T-cell (primary cell): ENCODE data around the gene BGN. TPM values are rescaled to one million over a fixed set of nuclear protein-coding genes. Genes with fewer than 3 reads are reported as not detected.

ENCODE experiments used
- ATAC-seq, 4 experiments: fragments of 200-7000 bp in 3 of 4; fragments of 150-1000 bp in 1 of 4; cut with Tn5 transposase; replicated peaks in 1 of 4; 1 replicate in 3 of 4; 2 replicates in 1 of 4; pipeline ENCODE4 v1.10.0; 2021; ENCODE audit warnings: moderate library complexity in 3 of 4, mild to moderate bottlenecking in 2 of 4, moderate number of reproducible peaks in 1 of 4
- CTCF ChIA-PET, 2 donors: fragments of 300-600 bp; sonication (Branson Sonifier 250); formaldehyde crosslinking; loops; one replicate each; lab custom pipeline; 2022; ENCODE audit warnings: antibody characterized with exemption in 2 of 2; lab: Charles Lee
- POLR2A ChIA-PET, 2 donors: fragments of 300-600 bp; sonication (Branson Sonifier 250); formaldehyde crosslinking; loops; one replicate each; lab custom pipeline; 2022; ENCODE audit warnings: antibody characterized with exemption in 2 of 2; lab: Charles Lee
- DNase-seq, 35 experiments: peaks; one replicate each; pipeline versions ENCODE4 v3.0.0 to v3.0.0-alpha.2; 2013 to 2023
- H3K27ac ChIP-seq: one replicate; pipeline ENCODE4 v1.5.1; 2013; ENCODE audit warnings: low read length
- H3K27me3 ChIP-seq, 2 experiments: replicated peaks in 1 of 2; 1 replicate in 1 of 2; 2 replicates in 1 of 2; pipeline versions ENCODE4 v1.6.1 to v1.7.0; 2013; ENCODE audit warnings: low read length in 1 of 2, mixed read lengths in 1 of 2; ENCODE audit not compliant: control insufficient read depth in 2 of 2, insufficient read depth in 2 of 2; ENCODE audit errors: extremely low read depth in 1 of 2
- H3K36me3 ChIP-seq, 2 donors: 1 replicate in 1 of 2; 2 replicates in 1 of 2; pipeline versions ENCODE4 v1.6.1 to v1.7.0; 2013; ENCODE audit warnings: low read length in 1 of 2; ENCODE audit not compliant: control insufficient read depth in 2 of 2, insufficient read depth in 1 of 2; ENCODE audit errors: extremely low read depth in 1 of 2
- H3K4me1 ChIP-seq, 2 experiments: 1 replicate in 1 of 2; 2 replicates in 1 of 2; pipeline versions ENCODE4 v1.6.1 to v1.7.0; 2013; ENCODE audit warnings: low read length in 2 of 2, mixed read lengths in 1 of 2; ENCODE audit not compliant: insufficient read depth in 2 of 2, control insufficient read depth in 1 of 2; ENCODE audit errors: extremely low read depth in 1 of 2
- H3K4me3 ChIP-seq, 2 donors: 1 replicate in 1 of 2; 2 replicates in 1 of 2; pipeline versions ENCODE4 v1.5.1 to v1.7.0; 2013; ENCODE audit warnings: mild to moderate bottlenecking in 2 of 2, low read length in 1 of 2, moderate library complexity in 1 of 2; ENCODE audit not compliant: control insufficient read depth in 1 of 2; ENCODE audit errors: extremely low read depth in 1 of 2
- H3K9me3 ChIP-seq: 2 replicates; pipeline ENCODE4 v1.7.0; 2013
- H3K27ac Mint-ChIP-seq, 2 donors: one replicate each; pipeline ENCODE4 v1.8.0; 2020 to 2021; ENCODE audit warnings: mild to moderate bottlenecking in 2 of 2, mixed read lengths in 2 of 2
- H3K27me3 Mint-ChIP-seq, 2 donors: one replicate each; pipeline ENCODE4 v1.8.0; 2021 to 2022; ENCODE audit warnings: mixed read lengths in 2 of 2
- H3K36me3 Mint-ChIP-seq: one replicate; pipeline ENCODE4 v1.8.0; 2021; ENCODE audit warnings: mixed read lengths
- H3K4me1 Mint-ChIP-seq, 3 donors: one replicate each; pipeline ENCODE4 v1.8.0; 2020 to 2022; ENCODE audit warnings: mixed read lengths in 3 of 3, mild to moderate bottlenecking in 1 of 3
- H3K4me3 Mint-ChIP-seq, 3 donors: one replicate each; pipeline ENCODE4 v1.8.0; 2020 to 2022; ENCODE audit warnings: mild to moderate bottlenecking in 3 of 3, mixed read lengths in 3 of 3, moderate library complexity in 3 of 3
- H3K9me3 Mint-ChIP-seq, 3 donors: one replicate each; pipeline ENCODE4 v1.8.0; 2020 to 2022; ENCODE audit warnings: mixed read lengths in 3 of 3
- whole genome bisulfite sequencing: methylation state at CpG from one replicate; pipeline ENCODE4 v1.1.5; 2013; ENCODE audit warnings: missing lambda C conversion rate; ENCODE audit not compliant: insufficient coverage; 5-methylcytosine and 5-hydroxymethylcytosine counted together
- total RNA-seq, 35 experiments: library from RNA in 6 of 35; stranded (reverse) in 6 of 35; fragments of 120-200 nt in 1 of 35; gene quantifications; one replicate each; pipeline versions ENCODE4 v1.2.1 to v1.2.4 and lab custom pipeline; 2013 to 2026

Gene BGN
- total RNA-seq, 5 donors from 2014 or later (not counting 1 experiment from before 2014, with no cell fraction given), result 0.25 to 0.70 (median 0.30) TPM; not detected in 2

GRCh38 chrX:153544727-153545126, 49.9 kb downstream of the BGN start:
- no peak for DNase-seq
- CTCF ChIA-PET, result interaction anchor here in 1 of 2 donors (0.6 kb wide), 1 partner anchor 161 kb away, joined by 3 read pairs; no protein-coding TSS in a partner anchor
- peaks cover 0 to 15% of the 10 kb centered on the region in 2 experiments for H3K27me3 ChIP-seq
- no peak for ATAC-seq
- H3K9me3 Mint-ChIP-seq, result no peaks in the 10 kb centered on the region
- no peaks in the 10 kb centered on the region for H3K36me3 ChIP-seq
- H3K4me3 Mint-ChIP-seq, result no peak overlapping the region
- H3K36me3 Mint-ChIP-seq, result no peaks in the 10 kb centered on the region
- POLR2A ChIA-PET, result no interaction called here
- peaks cover 0 to under 1% of the 10 kb centered on the region in 2 experiments for H3K4me1 ChIP-seq
- no CpG with 5 or more reads among the region's 8 CpGs for WGBS
- H3K27me3 Mint-ChIP-seq, result peaks cover 8 to 13% of the 10 kb centered on the region in 2 donors
- no peak overlapping the region for H3K4me3 ChIP-seq
- H3K9me3 ChIP-seq, result no peaks in the 10 kb centered on the region
- no peak overlapping the region for H3K27ac Mint-ChIP-seq
- H3K27ac ChIP-seq, result no peak overlapping the region
- H3K4me1 Mint-ChIP-seq, result no peaks in the 10 kb centered on the region

- Histone ChIP-seq H3K4me3 (no peak overlapping the region), H3K9me3 (no peaks in the 10 kb centered on the region), H3K27me3 (peaks cover 2 to 13% of the 10 kb centered on the region in 2 experiments), H3K4me1 (no peaks in the 10 kb centered on the region), H3K27ac (no peak overlapping the region), H3K36me3 (no peaks in the 10 kb centered on the region)
- no peaks in the 10 kb centered on the region for H3K4me1 Mint-ChIP-seq
- no peak overlapping the region for H3K4me3 Mint-ChIP-seq
- ChIA-PET POLR2A (no interaction called here), CTCF (no interaction called here)
- DNase-seq (no peak), ATAC-seq (no peak)
- no peak overlapping the region for H3K27ac Mint-ChIP-seq
- no peaks in the 10 kb centered on the region for H3K36me3 Mint-ChIP-seq
- H3K9me3 Mint-ChIP-seq, result no peaks in the 10 kb centered on the region
- WGBS, result 79% methylated on average over 8 of the region's 11 CpGs
- peaks cover 8 to 13% of the 10 kb centered on the region in 2 donors for H3K27me3 Mint-ChIP-seq
Measured at GRCh38 chrX:153546386-153546785, 51.6 kb downstream of the BGN start.

GRCh38 chrX:153547195-153547594, 52.4 kb downstream of the BGN start:
- H3K4me3 Mint-ChIP-seq, result no peak overlapping the region
- Histone ChIP-seq H3K27me3 (peaks cover 2 to 13% of the 10 kb centered on the region in 2 experiments), H3K36me3 (no peaks in the 10 kb centered on the region), H3K9me3 (no peaks in the 10 kb centered on the region), H3K27ac (no peak overlapping the region), H3K4me1 (no peaks in the 10 kb centered on the region), H3K4me3 (no peak overlapping the region)
- H3K9me3 Mint-ChIP-seq, result no peaks in the 10 kb centered on the region
- no peak for DNase-seq
- no peaks in the 10 kb centered on the region for H3K4me1 Mint-ChIP-seq
- ChIA-PET CTCF (no interaction called here), POLR2A (no interaction called here)
- no peaks in the 10 kb centered on the region for H3K36me3 Mint-ChIP-seq
- H3K27ac Mint-ChIP-seq, result no peak overlapping the region
- WGBS, result 17% methylated on average over 1 of the region's 7 CpGs
- ATAC-seq, result no peak
- peaks cover 8 to 16% of the 10 kb centered on the region in 2 donors for H3K27me3 Mint-ChIP-seq

GRCh38 chrX:153549231-153549630, 54.5 kb downstream of the BGN start:
- no peak for DNase-seq
- H3K36me3 Mint-ChIP-seq, result no peaks in the 10 kb centered on the region
- no peak overlapping the region for H3K4me3 Mint-ChIP-seq

GRCh38 chrX:153549807-153550206, 55.0 kb downstream of the BGN start:
- no peak overlapping the region for H3K4me3 Mint-ChIP-seq
- no peaks in the 10 kb centered on the region for H3K36me3 Mint-ChIP-seq
- ATAC-seq, result no peak
- CTCF ChIA-PET, result interaction anchor here in 1 of 2 donors (1.1 kb wide), 1 partner anchor 118 kb away, joined by 3 read pairs; no protein-coding TSS in a partner anchor
- H3K4me1 ChIP-seq, result peaks cover 0 to under 1% of the 10 kb centered on the region in 2 experiments
- no peak for DNase-seq
- H3K27ac ChIP-seq, result no peak overlapping the region
- no peaks in the 10 kb centered on the region for H3K9me3 ChIP-seq
- peaks cover 8 to 30% of the 10 kb centered on the region in 2 donors for H3K27me3 Mint-ChIP-seq
- POLR2A ChIA-PET, result no interaction called here
- 89% methylated on average over 11 of the region's 16 CpGs for WGBS
- H3K27me3 ChIP-seq, result peaks cover 2 to 12% of the 10 kb centered on the region in 2 experiments
- no peak overlapping the region for H3K4me3 ChIP-seq
- H3K36me3 ChIP-seq, result no peaks in the 10 kb centered on the region
- no peaks in the 10 kb centered on the region for H3K9me3 Mint-ChIP-seq
- H3K4me1 Mint-ChIP-seq, result no peaks in the 10 kb centered on the region
- no peak overlapping the region for H3K27ac Mint-ChIP-seq

More at GRCh38 chrX:153549231-153549630, 54.5 kb downstream of the BGN start:
- Histone ChIP-seq H3K27ac (no peak overlapping the region), H3K9me3 (no peaks in the 10 kb centered on the region), H3K36me3 (no peaks in the 10 kb centered on the region), H3K4me3 (no peak overlapping the region), H3K27me3 (peaks cover 2 to 9% of the 10 kb centered on the region in 2 experiments), H3K4me1 (no peaks in the 10 kb centered on the region)
- CTCF ChIA-PET, result interaction anchor here in 1 of 2 donors (1.1 kb wide), 1 partner anchor 119 kb away, joined by 3 read pairs; no protein-coding TSS in a partner anchor
- H3K27ac Mint-ChIP-seq, result no peak overlapping the region
- ATAC-seq, result no peak
- no peaks in the 10 kb centered on the region for H3K9me3 Mint-ChIP-seq
- H3K4me1 Mint-ChIP-seq, result no peaks in the 10 kb centered on the region
- POLR2A ChIA-PET, result no interaction called here
- H3K27me3 Mint-ChIP-seq, result peaks cover 8 to 30% of the 10 kb centered on the region in 2 donors
- WGBS, result no CpG with 5 or more reads among the region's 17 CpGs

GRCh38 chrX:153551135-153551534, 56.4 kb downstream of the BGN start:
- Mint-ChIP-seq H3K4me3 (no peak overlapping the region), H3K9me3 (no peaks in the 10 kb centered on the region), H3K36me3 (no peaks in the 10 kb centered on the region), H3K27me3 (peaks cover 5 to 30% of the 10 kb centered on the region in 2 donors), H3K4me1 (peaks cover 0 to 5% (median 0%) of the 10 kb centered on the region in 3 donors), H3K27ac (no peak overlapping the region)
- ChIA-PET POLR2A (no interaction called here), CTCF (no interaction called here)
- peaks cover 0 to 3% of the 10 kb centered on the region in 2 experiments for H3K4me1 ChIP-seq
- no peaks in the 10 kb centered on the region for H3K9me3 ChIP-seq
- H3K36me3 ChIP-seq, result no peaks in the 10 kb centered on the region
- no CpG with 5 or more reads among the region's 5 CpGs for WGBS
- H3K27ac ChIP-seq, result no peak overlapping the region
- ATAC-seq, result no peak
- no peak overlapping the region for H3K4me3 ChIP-seq
- DNase-seq, result no peak
- H3K27me3 ChIP-seq, result peaks cover 2 to 11% of the 10 kb centered on the region in 2 experiments
